T-cell (primary cell): Measurements from ENCODE around the gene CDK6. TPM values are rescaled to one million over a fixed set of nuclear protein-coding genes. Genes with fewer than 3 reads are reported as not detected.
A peak's percentile ranks its signal among the peaks of the same experiment; 100 is the strongest.

Source experiments
- ATAC-seq, 4 experiments: fragments of 200-7000 bp in 3 of 4; fragments of 150-1000 bp in 1 of 4; cut with Tn5 transposase; replicated peaks in 1 of 4; 1 replicate in 3 of 4; 2 replicates in 1 of 4; pipeline ENCODE4 v1.10.0; 2021; ENCODE audit warnings: moderate library complexity in 3 of 4, mild to moderate bottlenecking in 2 of 4, moderate number of reproducible peaks in 1 of 4
- CTCF ChIA-PET, 2 donors: fragments of 300-600 bp; sonication (Branson Sonifier 250); formaldehyde crosslinking; loops; one replicate each; lab custom pipeline; 2022; ENCODE audit warnings: antibody characterized with exemption in 2 of 2; lab: Charles Lee
- POLR2A ChIA-PET, 2 donors: fragments of 300-600 bp; sonication (Branson Sonifier 250); formaldehyde crosslinking; loops; one replicate each; lab custom pipeline; 2022; ENCODE audit warnings: antibody characterized with exemption in 2 of 2; lab: Charles Lee
- DNase-seq, 35 experiments: peaks; one replicate each; pipeline versions ENCODE4 v3.0.0 to v3.0.0-alpha.2; 2013 to 2023
- H3K27ac ChIP-seq: one replicate; pipeline ENCODE4 v1.5.1; 2013; ENCODE audit warnings: low read length
- H3K27me3 ChIP-seq, 2 experiments: replicated peaks in 1 of 2; 1 replicate in 1 of 2; 2 replicates in 1 of 2; pipeline versions ENCODE4 v1.6.1 to v1.7.0; 2013; ENCODE audit warnings: low read length in 1 of 2, mixed read lengths in 1 of 2; ENCODE audit not compliant: control insufficient read depth in 2 of 2, insufficient read depth in 2 of 2; ENCODE audit errors: extremely low read depth in 1 of 2
- H3K36me3 ChIP-seq, 2 donors: 1 replicate in 1 of 2; 2 replicates in 1 of 2; pipeline versions ENCODE4 v1.6.1 to v1.7.0; 2013; ENCODE audit warnings: low read length in 1 of 2; ENCODE audit not compliant: control insufficient read depth in 2 of 2, insufficient read depth in 1 of 2; ENCODE audit errors: extremely low read depth in 1 of 2
- H3K4me1 ChIP-seq, 2 experiments: 1 replicate in 1 of 2; 2 replicates in 1 of 2; pipeline versions ENCODE4 v1.6.1 to v1.7.0; 2013; ENCODE audit warnings: low read length in 2 of 2, mixed read lengths in 1 of 2; ENCODE audit not compliant: insufficient read depth in 2 of 2, control insufficient read depth in 1 of 2; ENCODE audit errors: extremely low read depth in 1 of 2
- H3K4me3 ChIP-seq, 2 donors: 1 replicate in 1 of 2; 2 replicates in 1 of 2; pipeline versions ENCODE4 v1.5.1 to v1.7.0; 2013; ENCODE audit warnings: mild to moderate bottlenecking in 2 of 2, low read length in 1 of 2, moderate library complexity in 1 of 2; ENCODE audit not compliant: control insufficient read depth in 1 of 2; ENCODE audit errors: extremely low read depth in 1 of 2
- H3K9me3 ChIP-seq: 2 replicates; pipeline ENCODE4 v1.7.0; 2013
- H3K27ac Mint-ChIP-seq, 2 donors: one replicate each; pipeline ENCODE4 v1.8.0; 2020 to 2021; ENCODE audit warnings: mild to moderate bottlenecking in 2 of 2, mixed read lengths in 2 of 2
- H3K27me3 Mint-ChIP-seq, 2 donors: one replicate each; pipeline ENCODE4 v1.8.0; 2021 to 2022; ENCODE audit warnings: mixed read lengths in 2 of 2
- H3K36me3 Mint-ChIP-seq: one replicate; pipeline ENCODE4 v1.8.0; 2021; ENCODE audit warnings: mixed read lengths
- H3K4me1 Mint-ChIP-seq, 3 donors: one replicate each; pipeline ENCODE4 v1.8.0; 2020 to 2022; ENCODE audit warnings: mixed read lengths in 3 of 3, mild to moderate bottlenecking in 1 of 3
- H3K4me3 Mint-ChIP-seq, 3 donors: one replicate each; pipeline ENCODE4 v1.8.0; 2020 to 2022; ENCODE audit warnings: mild to moderate bottlenecking in 3 of 3, mixed read lengths in 3 of 3, moderate library complexity in 3 of 3
- H3K9me3 Mint-ChIP-seq, 3 donors: one replicate each; pipeline ENCODE4 v1.8.0; 2020 to 2022; ENCODE audit warnings: mixed read lengths in 3 of 3
- WGBS: methylation state at CpG from one replicate; pipeline ENCODE4 v1.1.5; 2013; ENCODE audit warnings: missing lambda C conversion rate; ENCODE audit not compliant: insufficient coverage; 5-methylcytosine and 5-hydroxymethylcytosine counted together
- total RNA-seq, 35 experiments: library from RNA in 6 of 35; stranded (reverse) in 6 of 35; fragments of 120-200 nt in 1 of 35; gene quantifications; one replicate each; pipeline versions ENCODE4 v1.2.1 to v1.2.4 and lab custom pipeline; 2013 to 2026

CDK6 gene
- total RNA-seq, 5 donors from 2014 or later (not counting 1 experiment from before 2014, with no cell fraction given): 29.8 to 107 (median 43.9) TPM

GRCh38 chr7:92678291-92678920, 158.0 kb downstream of the CDK6 start:
- DNase-seq (no peak), ATAC-seq (no peak)
- H3K36me3 Mint-ChIP-seq: peaks cover 15% of the 10 kb centered on the region
- H3K27ac ChIP-seq: no peak overlapping the region
- no peaks in the 10 kb centered on the region for H3K27me3 ChIP-seq
- no peak overlapping the region for H3K4me3 ChIP-seq
- WGBS: no CpG with 5 or more reads among the region's 3 CpGs
- no peaks in the 10 kb centered on the region for H3K36me3 ChIP-seq
- H3K27ac Mint-ChIP-seq: no peak overlapping the region
- ChIA-PET POLR2A (no interaction called here), CTCF (no interaction called here)
- peaks cover 27 to 31% of the 10 kb centered on the region in 2 experiments for H3K4me1 ChIP-seq
- H3K4me3 Mint-ChIP-seq: peak overlapping the region in 1 of 3 donors; percentile 14
- H3K9me3 ChIP-seq: no peaks in the 10 kb centered on the region
- peaks cover 0 to 3% (median 0%) of the 10 kb centered on the region in 3 donors for H3K9me3 Mint-ChIP-seq
- H3K4me1 Mint-ChIP-seq: peaks cover 38 to 54% (median 49%) of the 10 kb centered on the region in 3 donors
- no peaks in the 10 kb centered on the region for H3K27me3 Mint-ChIP-seq

DNA sequence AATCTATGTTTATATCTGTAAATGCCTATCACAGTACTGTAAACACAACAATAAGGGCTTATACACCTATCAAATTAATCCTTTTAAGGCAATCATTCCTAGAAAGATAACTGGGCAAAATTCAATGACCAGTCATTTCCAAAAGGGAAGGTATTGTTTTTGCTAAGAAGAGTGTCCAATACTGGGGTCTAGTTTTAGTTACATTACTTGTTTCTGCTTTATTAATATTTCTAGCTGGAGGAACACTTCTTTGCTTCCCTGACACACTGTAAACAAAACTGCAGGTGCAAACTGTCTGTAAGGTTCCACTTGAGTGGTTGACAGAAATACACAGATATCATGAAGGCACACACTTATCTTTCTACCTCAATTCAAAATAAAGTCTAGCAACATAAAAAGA, 162.0 kb downstream of the CDK6 start:
- ChIA-PET CTCF (no interaction called here), POLR2A (interaction anchor here in 1 of 2 donors (0.6 kb wide), 1 partner anchor 10 kb away, joined by 3 read pairs; no protein-coding TSS in a partner anchor)
- H3K27me3 Mint-ChIP-seq: no peaks in the 10 kb centered on the region
- H3K4me3 Mint-ChIP-seq: no peak overlapping the region
- H3K4me1 ChIP-seq: peaks cover 3 to 5% of the 10 kb centered on the region in 2 experiments
- H3K4me3 ChIP-seq: no peak overlapping the region
- DNase-seq (no peak), ATAC-seq (no peak)
- peaks cover 0 to 3% (median 0%) of the 10 kb centered on the region in 3 donors for H3K9me3 Mint-ChIP-seq
- H3K27ac Mint-ChIP-seq: no peak overlapping the region
- peaks cover 0 to 9% of the 10 kb centered on the region in 2 donors for H3K36me3 ChIP-seq
- H3K27me3 ChIP-seq: no peaks in the 10 kb centered on the region
- peaks cover 9 to 40% (median 36%) of the 10 kb centered on the region in 3 donors for H3K4me1 Mint-ChIP-seq
- no peaks in the 10 kb centered on the region for H3K9me3 ChIP-seq
- peaks cover 40% of the 10 kb centered on the region for H3K36me3 Mint-ChIP-seq
- no peak overlapping the region for H3K27ac ChIP-seq

- CTCF ChIA-PET: interaction anchor here in 1 of 2 donors (0.8 kb wide), 1 partner anchor 128 kb away, joined by 5 read pairs; no protein-coding TSS in a partner anchor
- no peaks in the 10 kb centered on the region for H3K27me3 Mint-ChIP-seq
- 100% methylated on average over 3 of the region's 6 CpGs for WGBS
Observed at GRCh38 chr7:92671505-92672169, 164.7 kb downstream of the CDK6 start.

GRCh38 chr7:92670204-92670851, 166.0 kb downstream of the CDK6 start:
- no peak overlapping the region for H3K27ac ChIP-seq
- H3K27me3 ChIP-seq: no peaks in the 10 kb centered on the region
- Mint-ChIP-seq H3K36me3 (peaks cover 56% of the 10 kb centered on the region), H3K27ac (no peak overlapping the region), H3K4me3 (no peak overlapping the region), H3K9me3 (peaks cover 0 to 3% (median 0%) of the 10 kb centered on the region in 3 donors), H3K27me3 (no peaks in the 10 kb centered on the region), H3K4me1 (peaks cover 7 to 41% (median 35%) of the 10 kb centered on the region in 3 donors)
- H3K4me1 ChIP-seq: no peaks in the 10 kb centered on the region
- no peak overlapping the region for H3K4me3 ChIP-seq
- DNase-seq: no peak
- no peaks in the 10 kb centered on the region for H3K9me3 ChIP-seq
- ATAC-seq: no peak
- ChIA-PET POLR2A (no interaction called here), CTCF (interaction anchor here in 1 of 2 donors (0.6 kb wide), 1 partner anchor 269 kb away, joined by 5 read pairs; no protein-coding TSS in a partner anchor)
- H3K36me3 ChIP-seq: peaks cover 0 to 11% of the 10 kb centered on the region in 2 donors
- WGBS: 100% methylated on average over 1 of the region's 2 CpGs

More at GRCh38 chr7:92671505-92672169, 164.7 kb downstream of the CDK6 start:
- H3K36me3 Mint-ChIP-seq: peaks cover 49% of the 10 kb centered on the region
- no peaks in the 10 kb centered on the region for H3K4me1 ChIP-seq
- H3K9me3 Mint-ChIP-seq: peaks cover 0 to 3% (median 0%) of the 10 kb centered on the region in 3 donors
- ATAC-seq (no peak), DNase-seq (no peak)
- POLR2A ChIA-PET: interaction anchor here in 1 of 2 donors (0.7 kb wide), 1 partner anchor 54 kb away, joined by 3 read pairs; no protein-coding TSS in a partner anchor
- no peaks in the 10 kb centered on the region for H3K27me3 ChIP-seq
- H3K36me3 ChIP-seq: peaks cover 0 to 11% of the 10 kb centered on the region in 2 donors
- peaks cover 0 to 29% (median 24%) of the 10 kb centered on the region in 3 donors for H3K4me1 Mint-ChIP-seq
- no peak overlapping the region for H3K4me3 Mint-ChIP-seq
- H3K27ac Mint-ChIP-seq: no peak overlapping the region
- H3K4me3 ChIP-seq: no peak overlapping the region
- no peak overlapping the region for H3K27ac ChIP-seq
- H3K9me3 ChIP-seq: no peaks in the 10 kb centered on the region

GRCh38 chr7:92669616-92670165, 166.7 kb downstream of the CDK6 start:
- Mint-ChIP-seq H3K36me3 (peaks cover 56% of the 10 kb centered on the region), H3K4me3 (no peak overlapping the region), H3K27me3 (no peaks in the 10 kb centered on the region), H3K4me1 (peaks cover 10 to 47% (median 41%) of the 10 kb centered on the region in 3 donors), H3K27ac (no peak overlapping the region), H3K9me3 (peaks cover 0 to 3% (median 0%) of the 10 kb centered on the region in 3 donors)
- ChIA-PET CTCF (interaction anchor here in 1 of 2 donors (0.6 kb wide), 1 partner anchor 21 kb away, joined by 3 read pairs; no protein-coding TSS in a partner anchor), POLR2A (no interaction called here)
- no peak for DNase-seq
- no peak overlapping the region for H3K4me3 ChIP-seq
- ATAC-seq: no peak
- H3K9me3 ChIP-seq: no peaks in the 10 kb centered on the region
- H3K27me3 ChIP-seq: no peaks in the 10 kb centered on the region
- no peak overlapping the region for H3K27ac ChIP-seq
- peaks cover 0 to 11% of the 10 kb centered on the region in 2 donors for H3K36me3 ChIP-seq
- 72% methylated on average over 2 of the region's 3 CpGs for WGBS
- peaks cover 0 to under 1% of the 10 kb centered on the region in 2 experiments for H3K4me1 ChIP-seq

- no peaks in the 10 kb centered on the region for H3K27me3 Mint-ChIP-seq
- H3K27ac Mint-ChIP-seq: no peak overlapping the region
- no peak overlapping the region for H3K4me3 Mint-ChIP-seq
- ChIA-PET CTCF (no interaction called here), POLR2A (no interaction called here)
- Histone ChIP-seq H3K9me3 (no peaks in the 10 kb centered on the region), H3K27ac (no peak overlapping the region), H3K27me3 (no peaks in the 10 kb centered on the region), H3K4me3 (no peak overlapping the region), H3K4me1 (peaks cover 0 to 3% of the 10 kb centered on the region in 2 experiments), H3K36me3 (peaks cover 0 to 11% of the 10 kb centered on the region in 2 donors)
- peaks cover 17 to 50% (median 40%) of the 10 kb centered on the region in 3 donors for H3K4me1 Mint-ChIP-seq
- ATAC-seq (no peak), DNase-seq (no peak)
- no peaks in the 10 kb centered on the region for H3K9me3 Mint-ChIP-seq
- peaks cover 57% of the 10 kb centered on the region for H3K36me3 Mint-ChIP-seq
Observed at GRCh38 chr7:92668564-92668963, 167.8 kb downstream of the CDK6 start.
